Measurements from ENCODE around the gene COLEC12. TPM values are rescaled to one million over a fixed set of nuclear protein-coding genes. Genes with fewer than 3 reads are reported as not detected.

The COLEC12 gene
- total and polyA plus RNA-seq, 2 donors (not counting 3 experiments of a cell fraction or from before 2014, with no cell fraction given) = 8.0 to 17.1 TPM

- FAIRE-seq = no peak
- no peak for TF ChIP-seq POLR2AphosphoS5 (IDR thresholded peaks at IDR 0.05; ENCODE audit: insufficient read depth, low read depth, low read length)
- no peak for TF ChIP-seq POLR2A (IDR thresholded peaks at IDR 0.05; ENCODE audit: low read depth, low read length)
- TF ChIP-seq GATA2 (IDR thresholded peaks at IDR 0.05; ENCODE audit: insufficient read depth, insufficient read length, low read depth, low read length) = no peak
- TF ChIP-seq, protein P1, sequence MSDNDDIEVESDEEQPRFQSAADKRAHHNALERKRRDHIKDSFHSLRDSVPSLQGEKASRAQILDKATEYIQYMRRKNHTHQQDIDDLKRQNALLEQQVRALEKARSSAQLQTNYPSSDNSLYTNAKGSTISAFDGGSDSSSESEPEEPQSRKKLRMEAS (IDR thresholded peaks at IDR 0.05; ENCODE audit: insufficient read depth, insufficient read length) = no peak
- no peak for TF ChIP-seq EZH2 (IDR thresholded peaks at IDR 0.05; ENCODE audit: borderline replicate concordance, low read depth, low read length, severe bottlenecking)
- TF ChIP-seq MYC (IDR thresholded peaks at IDR 0.05; ENCODE audit: low read depth, low read length) = no peak
- TF ChIP-seq, protein P2, sequence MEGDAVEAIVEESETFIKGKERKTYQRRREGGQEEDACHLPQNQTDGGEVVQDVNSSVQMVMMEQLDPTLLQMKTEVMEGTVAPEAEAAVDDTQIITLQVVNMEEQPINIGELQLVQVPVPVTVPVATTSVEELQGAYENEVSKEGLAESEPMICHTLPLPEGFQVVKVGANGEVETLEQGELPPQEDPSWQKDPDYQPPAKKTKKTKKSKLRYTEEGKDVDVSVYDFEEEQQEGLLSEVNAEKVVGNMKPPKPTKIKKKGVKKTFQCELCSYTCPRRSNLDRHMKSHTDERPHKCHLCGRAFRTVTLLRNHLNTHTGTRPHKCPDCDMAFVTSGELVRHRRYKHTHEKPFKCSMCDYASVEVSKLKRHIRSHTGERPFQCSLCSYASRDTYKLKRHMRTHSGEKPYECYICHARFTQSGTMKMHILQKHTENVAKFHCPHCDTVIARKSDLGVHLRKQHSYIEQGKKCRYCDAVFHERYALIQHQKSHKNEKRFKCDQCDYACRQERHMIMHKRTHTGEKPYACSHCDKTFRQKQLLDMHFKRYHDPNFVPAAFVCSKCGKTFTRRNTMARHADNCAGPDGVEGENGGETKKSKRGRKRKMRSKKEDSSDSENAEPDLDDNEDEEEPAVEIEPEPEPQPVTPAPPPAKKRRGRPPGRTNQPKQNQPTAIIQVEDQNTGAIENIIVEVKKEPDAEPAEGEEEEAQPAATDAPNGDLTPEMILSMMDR (IDR thresholded peaks at IDR 0.05; ENCODE audit: extremely low read depth in 1 of 2, insufficient read depth in 1 of 2, low read depth in 1 of 2, low read length in 2 of 2) = no peak
- no peak for TF ChIP-seq JUN (IDR thresholded peaks at IDR 0.05; ENCODE audit: borderline replicate concordance, insufficient read depth, insufficient read length, low read depth)
- no peak for TF ChIP-seq FOS (IDR thresholded peaks at IDR 0.05; ENCODE audit: borderline replicate concordance, insufficient read depth, low read length)
- POLR2A ChIA-PET = no interaction called here
Measured at GRCh38 chr18:508835-509234, 8.3 kb upstream of the COLEC12 start.

More at GRCh38 chr18:508835-509234, 8.3 kb upstream of the COLEC12 start:
- H3K79me2 ChIP-seq (ENCODE audit: control insufficient read depth, insufficient read depth, low read length) = no peaks in the 10 kb centered on the region
- H3K36me3 ChIP-seq (ENCODE audit: control insufficient read depth in 2 of 2, extremely low read depth in 1 of 2, insufficient read depth in 2 of 2, low read length in 2 of 2) = no peaks in the 10 kb centered on the region
- H4K20me1 ChIP-seq (replicated peaks; ENCODE audit: control insufficient read depth, extremely low read depth, insufficient read depth, low read length) = no peaks in the 10 kb centered on the region
- BruUV-seq (replicated peaks) = no TSS peak
- no peaks in the 10 kb centered on the region for H3K9me3 ChIP-seq (replicated peaks; ENCODE audit: control insufficient read depth, insufficient read depth, low read length)
- no peak overlapping the region for H2AFZ ChIP-seq (ENCODE audit: low read depth, low read length)
- no peak overlapping the region for H3K4me2 ChIP-seq (ENCODE audit: insufficient read depth, low read length)
- no peaks in the 10 kb centered on the region for H3K9me1 ChIP-seq (replicated peaks; ENCODE audit: control insufficient read depth, extremely low read depth, insufficient read depth, low read length)
- intact Hi-C loops (cut with micrococcal nuclease) = no loop called here
- no peak for DNase-seq (ENCODE audit: low read depth, low spot score)
- H3K27ac ChIP-seq (ENCODE audit: insufficient read depth, low read depth, low read length) = no peak overlapping the region
- CTCF ChIA-PET = no interaction called here
- H3K4me3 ChIP-seq (replicated peaks in 1 of 3; ENCODE audit: insufficient read depth in 1 of 3, low read depth in 1 of 3, low read length in 3 of 3) = no peak overlapping the region
- dilution Hi-C loops (cut with MboI; ENCODE audit: extremely low pct_ligation_motif_present, low sequenced_read_pairs) = no loop called here
- H3K9ac ChIP-seq (replicated peaks; ENCODE audit: extremely low read depth, insufficient read depth, low read length) = no peak overlapping the region
- H3K27me3 ChIP-seq (ENCODE audit: control insufficient read depth in 2 of 2, insufficient read depth in 2 of 2, low read length in 2 of 2) = no peaks in the 10 kb centered on the region
- no peaks in the 10 kb centered on the region for H3K4me1 ChIP-seq (ENCODE audit: control insufficient read depth, extremely low read depth, insufficient read depth, low read length)
